ENCODE data around the gene OMP. TPM values are rescaled to one million over a fixed set of nuclear protein-coding genes. Genes with fewer than 3 reads are reported as not detected.
A peak's percentile ranks its signal among the peaks of the same experiment; 100 is the strongest.

OMP gene
- total RNA-seq, 1 experiment from 2014 or later, result not detected

DNA sequence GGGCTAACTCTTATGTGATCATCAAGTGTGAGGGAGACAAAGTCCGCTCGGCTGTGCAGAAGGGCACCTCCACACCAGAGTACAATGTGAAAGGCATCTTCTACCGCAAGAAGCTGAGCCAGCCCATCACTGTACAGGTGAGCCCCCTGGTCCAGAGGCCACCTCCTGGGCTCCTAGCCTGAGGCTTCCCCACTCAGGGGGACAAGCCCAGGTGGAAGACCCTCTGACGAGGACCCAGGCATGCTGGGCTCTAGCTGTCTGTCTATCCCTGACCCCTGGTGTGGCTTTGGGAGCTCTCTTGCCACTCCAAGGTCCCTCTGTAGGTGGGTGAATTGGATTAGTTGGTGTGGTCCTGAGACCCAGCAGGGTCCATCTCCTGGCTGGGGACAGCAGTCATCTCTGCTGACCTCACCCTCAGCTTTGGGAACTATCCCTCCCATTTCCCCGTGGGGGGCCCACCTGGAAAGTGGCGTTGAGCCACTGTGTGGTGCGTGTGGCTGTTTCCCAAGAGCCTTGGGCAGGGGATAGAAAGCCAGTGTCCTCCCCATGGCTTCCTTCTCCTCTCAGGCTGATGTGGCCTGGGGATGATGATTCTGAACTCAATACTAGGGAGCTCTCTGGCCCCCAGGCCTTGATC lies 20.1 kb downstream of the OMP start:
- DNase-seq (ENCODE audit: low read depth), result no peak

DNA sequence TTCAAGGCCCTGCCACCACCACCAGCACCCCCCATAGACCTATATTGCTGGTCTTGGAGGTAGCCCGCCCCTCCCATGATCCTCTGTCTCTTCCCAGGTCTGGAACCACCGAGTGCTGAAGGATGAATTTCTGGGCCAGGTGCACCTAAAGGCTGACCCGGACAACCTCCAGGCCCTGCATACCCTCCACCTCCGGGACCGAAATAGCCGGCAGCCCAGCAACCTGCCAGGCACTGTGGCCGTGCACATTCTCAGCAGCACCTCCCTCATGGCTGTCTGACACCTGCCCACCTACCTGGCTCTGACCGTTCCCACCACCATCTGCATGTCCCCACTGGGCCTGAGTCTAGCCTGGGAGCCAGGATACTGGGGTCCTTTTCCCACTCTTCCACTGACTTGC lies 21.0 kb downstream of the OMP start:
- no peak for DNase-seq (ENCODE audit: low read depth)

DNA sequence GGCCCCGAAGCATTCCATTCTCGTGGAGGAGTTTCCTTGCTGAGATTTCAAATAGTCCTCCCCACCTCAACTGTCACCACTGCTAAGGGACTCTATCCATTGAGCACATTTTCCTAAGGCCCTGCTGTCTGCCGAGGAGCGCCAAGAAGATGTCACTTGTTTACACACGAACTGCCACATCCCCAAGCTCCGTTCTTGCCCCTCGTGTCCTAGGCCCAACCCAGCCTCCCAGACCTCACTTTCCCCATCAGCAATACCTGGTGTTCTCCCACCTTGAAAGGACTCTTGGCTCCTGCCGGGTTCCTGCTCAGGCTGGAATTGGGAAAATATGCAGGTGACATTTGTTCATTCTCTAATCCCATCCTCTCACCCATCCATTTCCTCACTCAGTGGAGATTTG lies 21.4 kb downstream of the OMP start:
- DNase-seq (ENCODE audit: low read depth), result no peak

DNA sequence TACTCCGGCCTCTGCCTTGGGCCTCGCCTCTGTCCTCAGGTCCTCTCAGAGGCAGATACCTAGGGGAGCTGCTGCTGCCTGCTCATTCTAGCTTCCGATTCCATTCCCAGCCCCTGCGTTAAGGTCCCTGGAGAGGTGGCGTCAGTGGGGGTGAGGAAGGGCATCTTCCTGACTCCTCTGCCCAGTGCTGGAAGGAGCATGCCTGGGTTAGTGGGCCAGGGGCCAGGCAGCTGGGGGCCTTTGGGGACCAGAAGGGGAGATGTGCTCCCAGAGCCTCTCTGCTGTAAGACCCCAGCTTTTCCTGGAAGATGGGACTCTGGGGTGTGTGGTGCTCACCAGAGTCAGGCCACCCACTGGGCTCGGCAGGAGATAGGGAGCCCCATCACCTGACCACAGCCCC lies 21.8 kb downstream of the OMP start:
- no peak for DNase-seq (ENCODE audit: low read depth)

DNA sequence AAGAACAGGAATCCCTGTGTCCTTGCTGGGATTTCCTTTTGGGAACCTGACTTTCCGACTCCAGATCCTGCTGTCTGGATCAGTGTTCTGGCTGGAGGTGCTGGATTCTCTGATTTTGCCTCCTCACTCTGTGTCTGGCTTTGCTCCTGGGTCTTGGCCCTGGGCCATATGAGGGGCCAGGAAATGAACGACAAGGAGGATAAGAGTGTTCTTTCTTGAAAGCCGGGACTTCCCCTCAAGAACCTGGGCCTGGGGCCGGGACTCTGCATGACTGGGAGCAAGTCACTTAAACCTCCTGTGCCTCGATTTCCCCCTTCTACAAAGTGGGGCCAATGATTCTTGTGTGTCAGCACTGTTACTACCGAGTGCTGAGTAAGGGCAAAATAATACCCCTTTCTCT lies 22.6 kb downstream of the OMP start:
- DNase-seq (ENCODE audit: low read depth), result no peak

DNA sequence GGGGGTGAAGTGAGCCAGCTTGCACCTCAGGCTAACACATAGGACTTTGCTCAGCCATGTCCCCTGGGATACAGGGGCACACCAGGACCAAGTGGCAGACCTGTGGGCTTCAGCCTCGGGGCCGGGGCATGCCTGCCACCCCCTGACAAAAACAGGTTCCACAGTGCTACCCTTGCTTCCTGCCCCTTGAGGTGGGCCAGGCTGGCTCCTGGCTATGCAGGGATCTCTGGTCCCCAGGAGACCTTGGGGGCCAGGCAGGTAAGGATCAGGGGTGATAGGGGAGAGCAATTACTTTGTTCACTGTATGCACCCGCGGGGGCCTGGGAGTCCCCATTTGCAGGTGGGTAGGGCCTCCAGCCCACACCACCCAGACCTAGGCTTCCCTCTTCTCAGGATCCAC lies 23.1 kb downstream of the OMP start:
- DNase-seq (ENCODE audit: low read depth), result no peak

DNA sequence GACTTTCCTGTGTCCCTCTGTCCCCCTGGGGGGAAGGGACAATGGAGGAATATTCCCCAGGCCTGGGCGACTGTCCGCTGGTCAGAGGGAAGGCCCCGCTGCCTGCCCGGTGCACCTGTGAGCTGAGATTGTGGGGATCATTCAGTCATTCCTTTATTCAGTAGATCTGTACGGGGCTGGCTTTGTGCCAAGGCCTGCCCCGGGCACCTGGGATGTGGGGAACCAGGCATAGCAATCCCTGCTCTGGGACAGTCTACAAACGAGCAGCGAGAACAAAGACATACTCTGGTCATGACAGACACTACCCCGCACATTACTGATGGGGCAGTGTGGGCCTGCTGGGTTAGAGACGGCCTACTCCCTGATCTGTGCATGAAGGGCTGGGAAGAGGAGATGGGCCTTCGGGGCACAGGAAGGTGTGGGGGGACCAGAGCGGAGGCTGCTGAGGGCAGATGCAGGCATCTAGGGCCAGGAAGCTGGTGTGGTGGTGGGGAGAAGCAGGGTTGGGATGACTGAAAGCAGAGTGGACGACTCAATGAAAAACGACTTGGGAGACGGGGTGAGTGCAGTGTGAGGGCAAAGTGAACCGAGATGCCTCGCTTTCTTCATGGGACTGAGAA lies 23.6 kb downstream of the OMP start:
- no peak for DNase-seq (ENCODE audit: low read depth)

DNA sequence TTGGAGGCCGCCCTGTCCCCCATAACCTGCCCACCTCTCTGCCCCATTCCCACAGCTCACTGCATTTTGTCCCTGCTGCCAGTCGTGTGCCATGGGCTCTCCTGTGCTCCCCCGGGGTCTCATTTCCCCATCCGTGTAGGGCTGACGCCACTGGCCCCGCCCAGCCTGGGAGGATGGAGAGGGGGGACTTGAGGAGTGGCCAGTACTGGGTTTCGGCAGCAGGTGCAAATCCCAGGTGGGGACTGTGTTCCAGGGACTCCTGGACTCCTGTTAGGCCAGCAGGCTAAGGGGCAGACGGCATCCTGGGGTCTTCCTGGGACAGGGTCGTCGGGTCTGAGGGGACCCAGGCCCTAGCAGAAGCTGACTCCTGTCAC lies 24.2 kb downstream of the OMP start:
- no peak for DNase-seq (ENCODE audit: low read depth)

DNA sequence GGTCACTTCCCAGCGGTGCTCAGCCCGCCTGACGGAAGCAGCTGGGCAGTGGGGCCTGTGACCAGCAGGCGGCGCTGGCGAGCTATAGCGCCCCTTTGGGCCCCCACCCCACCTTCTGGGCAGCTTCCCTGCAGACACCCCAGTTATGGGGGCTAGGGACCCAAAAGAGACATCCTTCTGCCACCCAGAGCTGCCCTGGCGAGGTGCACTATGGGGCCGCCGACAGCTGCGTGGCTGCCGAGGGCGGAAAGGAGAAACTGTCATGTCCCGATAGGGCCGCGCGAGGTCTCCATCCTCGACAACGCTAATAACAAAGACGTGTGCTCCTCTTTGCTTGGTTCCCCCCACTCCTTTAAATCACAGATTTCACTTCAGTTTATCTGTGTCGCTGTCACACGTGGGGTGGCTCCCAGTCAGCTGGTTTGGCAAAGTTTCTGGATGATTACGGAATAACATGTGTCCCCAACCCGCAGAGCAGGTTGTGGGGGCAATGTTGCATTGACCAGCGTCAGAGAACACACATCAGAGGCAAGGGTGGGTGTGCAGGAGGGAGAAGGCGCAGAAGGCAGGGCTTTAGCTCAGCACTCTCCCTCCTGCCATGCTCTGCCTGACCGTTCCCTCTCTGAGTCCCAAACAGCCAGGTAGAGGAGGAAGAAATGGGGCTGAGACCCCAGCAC lies 24.7 kb downstream of the OMP start:
- peak; percentile 42 for DNase-seq (ENCODE audit: low read depth)

DNA sequence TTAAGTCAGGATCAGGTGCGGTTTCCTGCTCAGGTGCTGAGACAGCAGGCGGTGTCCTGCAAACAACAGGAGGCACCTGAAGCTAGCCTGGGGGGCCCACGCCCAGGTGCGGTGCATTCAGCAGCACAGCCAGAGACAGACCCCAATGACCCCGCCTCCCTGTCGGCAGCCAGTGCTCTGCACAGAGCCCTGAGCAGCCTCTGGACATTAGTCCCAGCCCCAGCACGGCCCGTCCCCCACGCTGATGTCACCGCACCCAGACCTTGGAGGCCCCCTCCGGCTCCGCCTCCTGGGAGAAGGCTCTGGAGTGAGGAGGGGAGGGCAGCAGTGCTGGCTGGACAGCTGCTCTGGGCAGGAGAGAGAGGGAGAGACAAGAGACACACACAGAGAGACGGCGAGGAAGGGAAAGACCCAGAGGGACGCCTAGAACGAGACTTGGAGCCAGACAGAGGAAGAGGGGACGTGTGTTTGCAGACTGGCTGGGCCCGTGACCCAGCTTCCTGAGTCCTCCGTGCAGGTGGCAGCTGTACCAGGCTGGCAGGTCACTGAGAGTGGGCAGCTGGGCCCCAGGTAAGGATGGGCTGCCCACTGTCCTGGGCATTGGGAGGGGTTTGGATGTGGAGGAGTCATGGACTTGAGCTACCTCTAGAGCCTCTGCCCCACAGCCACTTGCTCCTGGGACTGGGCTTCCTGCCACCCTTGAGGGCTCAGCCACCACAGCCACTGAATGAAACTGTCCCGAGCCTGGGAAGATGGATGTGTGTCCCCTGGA lies 25.5 kb downstream of the OMP start, which contains the start of gene MYO7A:
TSS of gene MYO7A (plus strand) at position 327 of the 772 bp plus-strand sequence. CDS start 2,389 bp downstream, outside the sequence.
- peak; percentile 43 for DNase-seq (ENCODE audit: low read depth)

DNA sequence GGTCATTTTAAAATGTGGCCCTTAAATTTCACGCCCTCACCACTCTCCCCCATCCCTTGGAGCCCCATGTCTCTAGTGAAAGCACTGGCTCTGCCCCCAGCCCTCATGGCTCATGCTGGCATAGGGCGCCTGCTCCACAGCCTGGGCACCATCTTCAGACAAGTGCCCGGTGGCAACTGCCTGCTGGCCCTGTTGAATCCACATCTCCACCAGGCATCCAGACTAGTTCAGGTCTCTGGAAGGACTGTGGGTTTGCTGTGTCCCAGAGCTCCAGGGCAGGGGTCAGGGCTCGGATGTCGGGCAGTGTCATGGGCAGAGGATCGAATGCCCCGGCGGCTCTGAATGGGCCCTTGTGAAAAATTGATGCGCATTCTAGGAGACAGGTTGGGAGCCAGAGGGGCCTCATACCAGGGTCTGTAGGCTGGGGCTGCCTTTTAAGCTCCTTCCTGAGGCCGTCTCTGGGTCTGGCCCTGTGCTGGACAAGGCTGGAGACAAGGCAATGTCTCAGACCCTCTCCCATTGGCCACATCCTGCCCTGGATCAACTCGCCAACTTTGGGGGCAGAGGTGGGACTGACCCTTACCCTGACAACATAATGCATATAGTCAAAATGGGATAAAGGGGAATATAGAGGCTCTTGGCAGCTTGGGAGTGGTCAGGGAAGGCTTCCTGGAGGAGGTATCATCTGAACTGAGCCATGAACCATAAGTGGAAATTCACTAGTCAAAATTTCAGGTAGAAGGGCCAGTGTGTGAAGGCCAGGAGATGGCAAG lies 26.6 kb downstream of the OMP start:
- DNase-seq (ENCODE audit: low read depth), result no peak

DNA sequence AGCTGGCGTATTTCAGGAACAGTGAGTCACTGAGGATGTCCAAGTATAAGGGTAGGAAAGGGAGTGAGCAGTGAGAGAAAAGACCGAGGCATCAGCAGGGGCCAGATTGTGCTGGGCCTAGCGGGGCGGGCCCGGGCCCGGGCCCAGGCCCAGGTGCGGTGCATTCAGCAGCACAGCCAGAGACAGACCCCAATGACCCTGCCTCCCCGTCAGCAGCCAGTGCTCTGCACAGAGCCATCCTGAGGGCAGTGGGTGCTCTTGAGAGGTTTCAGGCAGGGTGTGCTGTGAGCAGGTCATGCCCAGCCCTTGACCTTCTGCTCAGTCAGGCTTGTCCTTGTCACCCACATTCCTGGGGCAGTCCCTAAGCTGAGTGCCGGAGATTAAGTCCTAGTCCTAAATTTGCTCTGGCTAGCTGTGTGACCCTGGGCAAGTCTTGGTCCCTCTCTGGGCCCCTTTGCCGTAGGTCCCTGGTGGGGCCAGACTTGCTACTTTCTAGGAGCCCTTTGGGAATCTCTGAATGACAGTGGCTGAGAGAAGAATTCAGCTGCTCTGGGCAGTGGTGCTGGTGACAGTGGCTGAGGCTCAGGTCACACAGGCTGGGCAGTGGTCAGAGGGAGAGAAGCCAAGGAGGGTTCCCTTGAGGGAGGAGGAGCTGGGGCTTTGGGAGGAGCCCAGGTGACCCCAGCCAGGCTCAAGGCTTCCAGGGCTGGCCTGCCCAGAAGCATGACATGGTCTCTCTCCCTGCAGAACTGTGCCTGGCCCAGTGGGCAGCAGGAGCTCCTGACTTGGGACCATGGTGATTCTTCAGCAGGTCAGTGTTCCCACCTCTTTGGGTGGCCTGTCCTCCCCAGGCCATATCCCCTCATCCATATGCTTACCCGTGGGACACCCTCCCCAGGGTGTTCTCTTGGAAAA lies 27.5 kb downstream of the OMP start:
- DNase-seq (ENCODE audit: low read depth), result no peak

DNA sequence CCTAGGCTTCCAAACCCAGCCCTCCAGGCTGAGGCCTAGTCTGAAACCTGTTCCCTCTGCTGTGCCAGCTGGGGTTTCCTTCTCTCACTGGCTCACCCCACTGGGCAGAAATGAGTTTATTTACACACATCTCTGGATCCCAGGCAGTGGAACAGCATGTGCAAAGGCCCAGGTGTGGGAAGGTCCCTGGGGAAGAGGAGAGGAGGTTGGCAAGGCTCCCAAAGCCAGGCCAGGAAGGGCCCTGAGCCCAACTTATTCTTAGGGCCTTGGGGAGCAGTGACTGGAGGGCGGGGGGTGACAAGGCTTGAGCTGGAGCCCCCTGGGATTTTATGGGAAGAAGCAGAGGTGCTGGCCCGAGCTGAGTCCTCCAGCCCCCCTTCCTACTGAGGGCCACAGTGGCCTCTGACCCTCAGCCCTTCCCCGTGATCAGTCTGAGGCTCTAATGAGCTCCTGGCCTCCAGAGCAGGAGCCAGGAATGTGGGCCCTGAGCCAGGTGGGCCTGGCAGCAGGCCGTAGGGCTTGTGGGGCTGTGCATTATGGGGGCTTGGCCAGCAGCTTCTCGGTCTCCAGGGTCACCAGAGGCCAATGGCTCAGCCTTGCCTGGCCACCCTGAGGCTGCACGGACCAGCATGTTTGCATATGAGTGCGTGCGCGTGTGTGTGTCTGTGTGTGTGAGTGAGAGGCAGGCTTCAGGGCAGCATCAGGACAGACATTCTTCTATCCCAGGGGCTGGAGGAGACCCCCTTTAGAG lies 28.3 kb downstream of the OMP start:
- peak; percentile 66 for DNase-seq (ENCODE audit: low read depth)

DNA sequence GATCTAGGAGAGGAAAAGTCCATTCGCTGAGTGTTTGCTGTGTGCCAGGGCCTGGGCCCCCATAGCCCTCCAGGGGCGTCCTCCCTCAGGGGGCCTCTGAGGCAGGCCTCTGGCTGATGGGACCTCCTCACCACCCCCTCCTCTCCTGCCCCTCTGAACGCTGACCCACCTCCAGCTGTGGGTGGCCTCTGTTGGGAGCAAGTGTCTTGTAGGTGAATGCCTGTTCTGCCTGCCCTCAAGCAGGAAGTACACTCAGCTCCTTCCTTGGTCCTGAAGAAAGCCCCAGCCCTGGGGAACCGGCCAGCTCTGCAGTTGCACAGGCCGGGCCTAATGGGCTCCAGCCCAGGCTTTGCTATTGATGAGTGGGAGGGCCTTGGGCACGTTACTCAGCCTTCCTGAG lies 28.9 kb downstream of the OMP start:
- no peak for DNase-seq (ENCODE audit: low read depth)

DNA sequence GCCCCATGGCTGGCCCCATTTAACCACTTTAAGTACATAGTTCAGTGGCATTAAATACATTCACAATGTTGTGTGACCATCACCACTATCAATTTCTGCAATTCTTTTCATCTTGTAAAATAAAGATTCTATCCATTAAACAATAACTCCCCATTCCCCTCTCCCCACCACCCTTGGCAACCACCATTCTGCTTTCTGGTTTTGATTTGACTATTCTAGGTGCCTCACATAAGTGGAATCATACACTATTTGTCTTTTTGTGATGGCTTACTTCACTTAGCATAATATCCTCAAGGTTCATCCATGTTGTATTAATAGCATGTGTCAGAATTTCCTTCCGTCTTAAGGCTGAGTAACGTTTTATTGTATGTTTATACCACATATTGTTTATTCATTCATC lies 32.4 kb downstream of the OMP start:
- no peak for DNase-seq (ENCODE audit: low read depth)

DNA sequence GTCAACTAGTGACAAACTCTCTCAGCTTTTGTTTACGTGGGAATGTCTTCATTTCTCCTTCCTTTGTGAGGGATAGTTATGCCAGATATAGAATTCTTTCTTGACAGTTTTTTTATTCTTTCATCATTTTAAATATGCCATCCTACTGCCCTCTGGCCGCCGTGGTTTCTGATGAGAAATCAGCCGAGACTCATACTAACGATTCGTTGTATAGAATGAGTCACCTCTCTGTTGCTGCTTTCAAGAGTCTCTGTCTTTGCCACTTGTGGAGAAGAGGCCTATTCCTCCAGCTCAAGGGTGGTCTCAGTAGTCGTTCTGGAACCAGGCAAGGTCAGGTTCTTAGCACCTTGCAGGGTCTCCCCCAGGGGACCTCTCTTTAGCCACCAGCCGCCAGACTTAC lies 33.4 kb downstream of the OMP start:
- peak; percentile 57 for DNase-seq (ENCODE audit: low read depth)

DNA sequence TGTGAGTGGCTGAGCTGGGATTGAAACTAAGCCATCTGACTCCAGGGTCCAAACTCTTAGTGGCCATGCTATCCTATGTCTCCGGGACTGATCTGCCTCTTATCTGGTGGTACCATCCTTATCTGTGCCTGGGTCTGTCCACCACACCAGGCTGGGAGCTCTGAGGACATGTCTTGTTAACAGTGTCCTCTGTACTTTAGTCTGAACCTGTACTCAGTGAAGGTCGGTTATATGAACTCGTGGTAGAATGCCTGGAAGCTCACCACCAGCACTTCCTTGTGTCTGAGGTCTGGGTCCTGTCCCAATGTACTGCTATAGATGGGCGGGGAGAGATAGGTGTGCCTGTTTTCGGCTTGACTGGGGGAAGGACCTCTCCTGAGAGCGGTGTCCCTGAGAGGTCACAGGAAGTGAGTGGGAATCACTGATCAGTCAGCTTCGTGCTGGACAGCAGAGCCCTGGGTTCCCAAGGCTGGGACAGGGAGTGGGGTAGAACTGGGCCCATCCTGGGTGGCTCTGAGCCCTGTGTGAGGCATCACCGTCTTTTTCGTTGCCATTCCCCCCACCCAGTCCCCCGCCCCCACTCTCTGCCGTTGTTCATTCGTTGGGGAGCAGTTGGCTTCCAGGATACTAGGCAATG lies 34.3 kb downstream of the OMP start:
- DNase-seq (ENCODE audit: low read depth), result no peak

DNA sequence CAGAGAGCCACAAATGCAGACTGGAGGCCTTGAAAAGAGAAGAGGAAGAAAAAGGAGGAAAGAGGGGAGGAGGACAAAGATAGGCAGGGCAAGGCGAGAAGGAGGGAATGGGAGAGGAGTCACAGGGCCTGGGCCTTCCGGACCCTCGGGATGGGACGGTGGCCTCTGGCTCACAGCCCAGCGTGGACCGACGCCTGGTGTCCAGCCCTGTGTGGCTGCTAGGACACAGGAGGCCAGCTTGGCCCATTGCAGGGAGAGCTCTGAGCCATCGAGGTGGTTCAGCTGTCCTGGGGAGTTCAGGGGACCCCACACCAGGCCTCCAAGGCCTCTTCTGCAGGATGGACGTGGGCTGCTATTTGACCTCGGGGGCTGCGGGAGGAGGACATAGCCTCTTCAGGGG lies 34.8 kb downstream of the OMP start:
- no peak for DNase-seq (ENCODE audit: low read depth)

DNA sequence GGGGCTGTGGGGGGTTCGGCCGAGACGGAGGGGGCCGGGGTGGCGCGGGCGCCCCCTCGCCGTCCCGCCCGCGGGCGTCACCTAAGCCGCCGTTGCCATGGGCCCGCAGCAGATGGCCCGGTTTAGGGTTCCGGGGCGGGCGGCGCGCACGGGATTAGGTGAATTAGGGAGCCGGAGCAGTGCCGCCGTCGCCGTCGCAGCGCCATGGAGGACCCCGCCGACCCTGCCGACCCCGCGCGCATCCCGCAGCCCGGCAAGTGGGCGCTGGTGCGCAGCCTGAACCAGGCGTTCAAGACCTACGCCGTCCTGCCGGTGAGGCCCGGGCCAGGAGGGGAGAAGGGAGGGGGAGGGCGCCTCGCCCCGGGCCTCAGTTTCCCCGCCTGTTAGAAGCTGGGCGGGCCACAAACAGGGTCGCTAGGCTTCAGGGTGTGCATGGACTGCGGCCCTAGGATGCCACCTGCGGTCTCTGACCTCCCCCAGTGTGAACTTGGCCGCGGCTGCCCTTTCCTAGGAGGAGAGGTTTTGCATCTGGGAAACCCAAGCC lies 35.5 kb downstream of the OMP start:
- no peak for DNase-seq (ENCODE audit: low read depth)

Data from RPMI7951 (cell line).